Measurements from ENCODE around the gene ZSCAN2. TPM values are rescaled to one million over a fixed set of nuclear protein-coding genes. Genes with fewer than 3 reads are reported as not detected.

ZSCAN2 gene
- total and polyA plus RNA-seq, 2 of the 4 experiments (the other 2 are of a cell fraction) = 10.4 to 18.3 TPM

DNA sequence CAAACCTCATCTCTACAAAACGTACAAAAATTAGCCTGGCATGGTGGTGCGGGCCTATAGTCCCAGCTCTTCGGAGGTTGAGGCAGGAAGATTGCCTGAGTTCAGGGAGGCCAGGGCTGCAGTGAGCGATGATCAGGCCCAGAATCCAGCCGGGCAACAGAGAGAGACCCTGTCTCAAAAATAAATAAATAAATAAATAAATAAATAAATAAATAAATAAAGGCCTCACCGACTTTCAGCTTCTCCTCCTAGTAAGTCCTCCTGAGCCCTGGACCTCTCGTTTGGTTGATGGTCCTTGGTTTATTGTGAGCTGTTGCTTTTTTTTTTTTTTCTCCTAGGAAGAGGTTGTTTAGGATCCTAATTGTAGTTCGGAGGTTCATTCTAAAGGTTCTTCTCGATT, 28.2 kb downstream of the ZSCAN2 start:
- Histone ChIP-seq H3K36me3 (ENCODE audit: control insufficient read depth, insufficient read depth, low read length) (peaks cover 3% of the 10 kb centered on the region), H3K27ac (ENCODE audit: insufficient read depth, low read length) (no peak overlapping the region), H2BK120ac (ENCODE audit: low read depth, low read length) (no peak overlapping the region), H3K9me1 (ENCODE audit: insufficient read depth, low read length) (peaks cover 16% of the 10 kb centered on the region), H4K20me1 (ENCODE audit: insufficient read depth, low read length) (0 out of 2 replicates have a peak, but pooled peaks cover under 1% of the 10 kb centered on the region), H3K23ac (ENCODE audit: low read depth, low read length) (no peak overlapping the region), H2BK15ac (ENCODE audit: low read depth, low read length) (no peak overlapping the region), H3K56ac (ENCODE audit: extremely low read depth, insufficient read depth, low read length) (no peak overlapping the region), H3K14ac (replicated peaks; ENCODE audit: low read depth, low read length) (no peak overlapping the region), H2AK5ac (ENCODE audit: low read depth, low read length) (no peak overlapping the region), H2AFZ (replicated peaks; ENCODE audit: low read length, poor library complexity) (no peak overlapping the region), H4K8ac (ENCODE audit: low read depth in 2 of 2, low read length in 2 of 2) (no peak overlapping the region), H4K91ac (ENCODE audit: insufficient read depth, low read depth, low read length) (no peak overlapping the region), H3K27me3 (ENCODE audit: control insufficient read depth, insufficient read depth, low read length) (no peaks in the 10 kb centered on the region), H3K4me2 (ENCODE audit: low read depth, low read length) (no peak overlapping the region), H4K5ac (ENCODE audit: low read depth, low read length) (no peak overlapping the region), H3K4ac (ENCODE audit: low read depth, low read length) (no peak overlapping the region), H3K4me1 (ENCODE audit: control insufficient read depth, insufficient read depth, low read length) (peaks cover 11% of the 10 kb centered on the region), H2BK20ac (ENCODE audit: low read depth, low read length) (no peak overlapping the region), H2BK5ac (ENCODE audit: low read depth, low read length, poor library complexity, severe bottlenecking) (no peak overlapping the region), H3K4me3 (ENCODE audit: insufficient read depth, low read depth, low read length) (no peak overlapping the region), H3K79me1 (ENCODE audit: low read depth in 1 of 2, low read length in 2 of 2) (peaks cover 13 to 21% of the 10 kb centered on the region in 2 experiments; a peak in 3 of 4 replicates), H3K18ac (ENCODE audit: low read depth, low read length) (no peak overlapping the region), H3K9ac (ENCODE audit: low read depth, low read length) (no peak overlapping the region), H3K9me3 (ENCODE audit: control insufficient read depth, insufficient read depth, low read length) (no peaks in the 10 kb centered on the region), H2AK9ac (replicated peaks; ENCODE audit: low read depth, low read length, poor library complexity) (no peak overlapping the region)
- DNase-seq (no peak), ATAC-seq (ENCODE audit: low read depth) (no peak)
- in situ Hi-C loops (cut with MboI; ENCODE audit: low sequenced_read_pairs) (no loop called here), intact Hi-C loops (cut with micrococcal nuclease) (no loop called here), dilution Hi-C loops (cut with HindIII; ENCODE audit: low sequenced_read_pairs, unreplicated experiment) (no loop called here)
- TF ChIP-seq, protein P1, sequence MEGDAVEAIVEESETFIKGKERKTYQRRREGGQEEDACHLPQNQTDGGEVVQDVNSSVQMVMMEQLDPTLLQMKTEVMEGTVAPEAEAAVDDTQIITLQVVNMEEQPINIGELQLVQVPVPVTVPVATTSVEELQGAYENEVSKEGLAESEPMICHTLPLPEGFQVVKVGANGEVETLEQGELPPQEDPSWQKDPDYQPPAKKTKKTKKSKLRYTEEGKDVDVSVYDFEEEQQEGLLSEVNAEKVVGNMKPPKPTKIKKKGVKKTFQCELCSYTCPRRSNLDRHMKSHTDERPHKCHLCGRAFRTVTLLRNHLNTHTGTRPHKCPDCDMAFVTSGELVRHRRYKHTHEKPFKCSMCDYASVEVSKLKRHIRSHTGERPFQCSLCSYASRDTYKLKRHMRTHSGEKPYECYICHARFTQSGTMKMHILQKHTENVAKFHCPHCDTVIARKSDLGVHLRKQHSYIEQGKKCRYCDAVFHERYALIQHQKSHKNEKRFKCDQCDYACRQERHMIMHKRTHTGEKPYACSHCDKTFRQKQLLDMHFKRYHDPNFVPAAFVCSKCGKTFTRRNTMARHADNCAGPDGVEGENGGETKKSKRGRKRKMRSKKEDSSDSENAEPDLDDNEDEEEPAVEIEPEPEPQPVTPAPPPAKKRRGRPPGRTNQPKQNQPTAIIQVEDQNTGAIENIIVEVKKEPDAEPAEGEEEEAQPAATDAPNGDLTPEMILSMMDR (conservative IDR thresholded peaks at IDR 0.05; ENCODE audit: low read depth, low read length) = no peak
- CTCF ChIA-PET = interaction anchor here (0.6 kb wide), 1 partner anchor 200 kb away, joined by 7 read pairs; no protein-coding TSS in a partner anchor
- WGBS, 2 experiments (ENCODE audit: extremely low coverage in 2 of 2, insufficient read length in 1 of 2) = no CpG with 5 or more reads among the region's 9 CpGs
- BruUV-seq (replicated peaks) = no TSS peak
- POLR2A ChIA-PET (ENCODE audit: unreplicated experiment) = no interaction called here

All from IMR-90 (cell line).